Tibial artery (tissue), 4 donors: ENCODE measurements around the gene RAB3GAP2.

Experiments used
- DNase-seq, 2 donors: peaks; one replicate each; pipeline ENCODE4 v3.0.0-alpha.2; 2019
- H3K27ac ChIP-seq, 2 donors: fragments of 200-600 bp; sonication (generic) in 1 of 2; 1 replicate in 1 of 2; 2 replicates in 1 of 2; pipeline ENCODE4 v1.5.1; 2018 to 2019; ENCODE audit warnings: mild to moderate bottlenecking in 1 of 2
- H3K27me3 ChIP-seq, 2 donors: fragments of 200-600 bp; sonication (generic) in 1 of 2; one replicate each; pipeline versions ENCODE4 v1.5.1 to v1.6.0; 2016 to 2019
- H3K36me3 ChIP-seq, 3 donors: fragments of 200-600 bp; sonication (generic) in 2 of 3; one replicate each; pipeline ENCODE4 v1.5.1; 2016 to 2019; ENCODE audit warnings: mild to moderate bottlenecking in 2 of 3
- H3K4me1 ChIP-seq, 4 donors: fragments of 200-600 bp; sonication (generic) in 2 of 4; 1 replicate in 3 of 4; 2 replicates in 1 of 4; pipeline ENCODE4 v1.5.1; 2016 to 2019
- H3K4me3 ChIP-seq, 2 donors: fragments of 200-600 bp; sonication (generic) in 1 of 2; 1 replicate in 1 of 2; 2 replicates in 1 of 2; pipeline ENCODE4 v1.5.1; 2018 to 2019; ENCODE audit warnings: mild to moderate bottlenecking in 2 of 2
- H3K9me3 ChIP-seq, 3 donors: fragments of 200-600 bp; sonication (generic) in 1 of 3; one replicate each; pipeline ENCODE4 v1.5.1; 2016 to 2019
- CTCF ChIP-seq, 2 experiments: fragments of 200-600 bp in 1 of 2; fragments of 450-650 bp in 1 of 2; IDR thresholded peaks; one replicate each; pipeline ENCODE4 v1.5.1; 2017 to 2019; ENCODE audit warnings: antibody characterized with exemption in 2 of 2, mild to moderate bottlenecking in 1 of 2, moderate library complexity in 1 of 2
- intact Hi-C: fragments of 100-400 bp; cut with DNase I; formaldehyde crosslinking; loops from one replicate; pipeline ENCODE4 v1.15.0; 2023; ENCODE audit warnings: low total_unique reads

Gene RAB3GAP2

GRCh38 chr1:220129479-220130210, 142.6 kb downstream of the RAB3GAP2 start:
- no peaks in the 10 kb centered on the region for H3K27me3 ChIP-seq

DNA sequence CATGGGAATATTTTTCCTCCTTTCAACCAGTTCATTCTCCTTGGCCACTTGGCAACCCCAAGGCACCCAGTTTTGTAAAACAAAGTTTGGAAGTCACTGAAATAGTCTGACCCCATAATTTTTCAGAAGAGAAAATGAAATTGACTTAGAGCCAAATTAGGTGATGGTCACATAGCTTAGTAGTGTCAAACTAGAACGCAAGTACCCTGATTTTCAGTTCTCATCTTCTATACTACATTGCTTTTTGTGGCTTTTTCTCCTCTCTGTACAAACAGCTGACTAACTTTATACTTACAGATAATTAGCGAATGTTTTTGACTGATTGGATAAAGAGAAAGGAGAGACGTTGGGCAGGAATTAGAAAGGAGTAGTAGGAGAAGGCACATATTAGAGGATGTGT, 145.2 kb downstream of the RAB3GAP2 start:
- H3K4me1 ChIP-seq: peaks cover 0 to 20% (median 6%) of the 10 kb centered on the region in 4 donors
- H3K9me3 ChIP-seq: no peaks in the 10 kb centered on the region
- peaks cover 20 to 56% (median 28%) of the 10 kb centered on the region in 3 donors for H3K36me3 ChIP-seq
- DNase-seq: no peak
- intact Hi-C loops: no loop called here
- no peaks in the 10 kb centered on the region for H3K27me3 ChIP-seq
- H3K27ac ChIP-seq: no peak overlapping the region
- H3K4me3 ChIP-seq: no peak overlapping the region
- no peak for TF ChIP-seq CTCF (IDR thresholded peaks at IDR 0.05)

More at GRCh38 chr1:220129479-220130210, 142.6 kb downstream of the RAB3GAP2 start:
- Histone ChIP-seq H3K27ac (no peak overlapping the region), H3K36me3 (peaks cover 30 to 78% (median 33%) of the 10 kb centered on the region in 3 donors), H3K4me1 (peaks cover 0 to 2% (median 0%) of the 10 kb centered on the region in 4 donors), H3K4me3 (no peak overlapping the region), H3K9me3 (no peaks in the 10 kb centered on the region)
- DNase-seq: no peak
- no peak for TF ChIP-seq CTCF (IDR thresholded peaks at IDR 0.05)
- intact Hi-C loops: no loop called here

DNA sequence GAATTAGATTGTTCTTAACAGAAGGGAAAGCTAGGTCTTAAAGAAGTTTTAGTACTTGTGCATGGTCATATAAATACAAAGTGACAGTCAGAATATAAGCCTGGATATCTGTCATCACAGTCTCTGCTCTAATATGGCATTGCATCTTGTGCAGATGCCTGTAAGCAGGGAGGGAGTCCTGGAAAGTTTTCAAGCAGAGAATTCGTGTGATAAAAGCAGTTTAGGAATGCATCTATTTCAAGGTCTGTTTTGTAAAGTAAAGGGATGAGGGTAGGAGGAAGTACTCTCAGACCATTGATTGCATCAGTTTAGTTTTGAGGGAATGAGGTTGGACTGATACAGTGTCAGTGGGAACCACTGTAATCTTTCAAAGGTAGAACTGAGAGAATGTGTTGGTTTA, 147.7 kb downstream of the RAB3GAP2 start:
- no peak for TF ChIP-seq CTCF (IDR thresholded peaks at IDR 0.05)
- Histone ChIP-seq H3K9me3 (no peaks in the 10 kb centered on the region), H3K4me3 (no peak overlapping the region), H3K27ac (no peak overlapping the region), H3K27me3 (no peaks in the 10 kb centered on the region), H3K36me3 (peaks cover 15 to 37% (median 27%) of the 10 kb centered on the region in 3 donors), H3K4me1 (peaks cover 0 to 21% (median 8%) of the 10 kb centered on the region in 4 donors)
- intact Hi-C loops: no loop called here
- DNase-seq: no peak

DNA sequence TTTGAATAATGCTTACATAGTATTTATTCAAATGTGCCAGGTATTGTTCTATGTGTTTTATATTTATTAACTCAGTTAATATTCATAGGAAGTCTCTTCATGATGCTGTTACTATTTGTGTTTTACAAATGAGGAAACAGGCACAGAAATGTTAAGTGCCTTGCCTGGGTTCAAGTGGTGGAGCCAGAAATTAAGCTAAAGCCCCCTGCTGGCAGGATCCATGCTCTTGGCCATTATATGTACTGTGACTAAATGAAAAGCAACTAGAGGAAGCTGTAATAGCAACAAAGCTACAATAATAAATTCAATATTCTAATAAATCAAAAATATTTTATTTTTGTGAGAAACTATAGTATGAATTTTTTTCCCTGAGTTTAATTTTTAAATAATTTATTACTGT, 148.4 kb downstream of the RAB3GAP2 start:
- intact Hi-C loops: no loop called here
- peak in 1 of 2 experiments; percentile 5 for TF ChIP-seq CTCF (IDR thresholded peaks at IDR 0.05)
- no peaks in the 10 kb centered on the region for H3K27me3 ChIP-seq
- no peak overlapping the region for H3K27ac ChIP-seq
- H3K4me3 ChIP-seq: no peak overlapping the region
- no peaks in the 10 kb centered on the region for H3K9me3 ChIP-seq
- H3K4me1 ChIP-seq: peaks cover 0 to 28% (median 8%) of the 10 kb centered on the region in 4 donors
- DNase-seq: no peak
- peaks cover 8 to 31% (median 21%) of the 10 kb centered on the region in 3 donors for H3K36me3 ChIP-seq

DNA sequence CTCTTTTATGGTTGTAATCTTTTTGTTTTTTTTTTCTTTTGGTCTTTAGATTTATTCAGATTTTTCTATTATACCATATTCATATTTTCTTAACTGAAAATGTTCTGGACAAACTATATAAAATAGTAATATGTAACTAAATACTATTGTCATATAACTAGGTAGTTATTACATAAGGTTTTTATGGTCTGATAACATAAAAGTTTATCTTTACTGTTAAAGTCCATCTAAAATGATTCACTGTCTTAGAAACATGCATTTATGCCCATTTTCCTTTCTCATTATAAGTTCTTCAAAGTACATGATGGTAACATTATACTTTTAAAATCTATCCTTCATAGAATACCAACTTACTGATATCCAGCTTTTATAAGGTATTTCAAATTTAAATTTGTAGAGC, 149.2 kb downstream of the RAB3GAP2 start:
- intact Hi-C loops: no loop called here
- peaks cover 0 to 36% (median 8%) of the 10 kb centered on the region in 4 donors for H3K4me1 ChIP-seq
- no peaks in the 10 kb centered on the region for H3K27me3 ChIP-seq
- DNase-seq: no peak
- no peak overlapping the region for H3K4me3 ChIP-seq
- peaks cover under 1 to 23% (median 13%) of the 10 kb centered on the region in 3 donors for H3K36me3 ChIP-seq
- TF ChIP-seq CTCF (IDR thresholded peaks at IDR 0.05): no peak
- H3K27ac ChIP-seq: peak overlapping the region; percentile 74 to 77
- no peaks in the 10 kb centered on the region for H3K9me3 ChIP-seq
